ENCODE data around the gene ETV6.

DNA sequence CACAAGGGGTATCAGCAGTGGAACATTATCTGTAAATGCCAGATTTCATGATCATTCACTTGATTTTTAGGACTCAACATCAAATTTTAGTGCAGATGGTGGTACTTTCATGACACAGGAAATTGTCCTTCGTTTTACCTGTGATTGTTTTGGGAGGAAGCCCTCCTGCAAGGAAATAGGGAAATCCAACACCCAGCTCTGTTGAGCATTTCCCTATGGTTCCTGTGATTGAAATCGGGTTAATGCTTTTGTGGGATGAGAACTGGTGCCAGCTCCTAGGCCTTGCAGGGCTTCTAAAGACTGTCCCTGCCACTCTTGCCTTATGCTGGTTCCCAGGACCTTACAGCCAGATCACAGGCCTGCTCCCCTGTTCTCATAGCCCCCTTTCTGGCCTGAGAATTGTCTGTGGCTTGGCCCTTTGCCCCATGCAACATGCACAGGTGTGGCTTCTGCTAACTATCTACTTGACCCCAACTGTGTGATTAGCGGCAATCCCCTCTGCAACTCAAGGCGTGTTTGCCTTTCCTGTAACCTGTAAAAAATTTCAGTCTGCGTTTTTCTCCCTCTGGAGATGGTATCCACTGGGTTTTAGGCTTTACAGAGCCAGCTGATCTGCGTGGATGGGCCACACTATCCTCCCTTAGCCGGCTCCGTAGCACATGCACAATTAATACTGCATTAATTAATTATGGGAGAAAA, 112.5 kb downstream of the ETV6 start:
- no peak for TF ChIP-seq POLR2A (IDR thresholded peaks at IDR 0.05)
- TF ChIP-seq, protein P1, sequence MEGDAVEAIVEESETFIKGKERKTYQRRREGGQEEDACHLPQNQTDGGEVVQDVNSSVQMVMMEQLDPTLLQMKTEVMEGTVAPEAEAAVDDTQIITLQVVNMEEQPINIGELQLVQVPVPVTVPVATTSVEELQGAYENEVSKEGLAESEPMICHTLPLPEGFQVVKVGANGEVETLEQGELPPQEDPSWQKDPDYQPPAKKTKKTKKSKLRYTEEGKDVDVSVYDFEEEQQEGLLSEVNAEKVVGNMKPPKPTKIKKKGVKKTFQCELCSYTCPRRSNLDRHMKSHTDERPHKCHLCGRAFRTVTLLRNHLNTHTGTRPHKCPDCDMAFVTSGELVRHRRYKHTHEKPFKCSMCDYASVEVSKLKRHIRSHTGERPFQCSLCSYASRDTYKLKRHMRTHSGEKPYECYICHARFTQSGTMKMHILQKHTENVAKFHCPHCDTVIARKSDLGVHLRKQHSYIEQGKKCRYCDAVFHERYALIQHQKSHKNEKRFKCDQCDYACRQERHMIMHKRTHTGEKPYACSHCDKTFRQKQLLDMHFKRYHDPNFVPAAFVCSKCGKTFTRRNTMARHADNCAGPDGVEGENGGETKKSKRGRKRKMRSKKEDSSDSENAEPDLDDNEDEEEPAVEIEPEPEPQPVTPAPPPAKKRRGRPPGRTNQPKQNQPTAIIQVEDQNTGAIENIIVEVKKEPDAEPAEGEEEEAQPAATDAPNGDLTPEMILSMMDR (IDR thresholded peaks at IDR 0.05): no peak

Data from lower leg skin (tissue), 3 donors.